Left ventricle myocardium inferior (tissue), 1 donor: Measurements from ENCODE around the gene CYP2W1. TPM values are rescaled to one million over a fixed set of nuclear protein-coding genes. Genes with fewer than 3 reads are reported as not detected.

Experiments used
- DNase-seq: peaks from one replicate; pipeline ENCODE4 v3.0.0-alpha.2; 2020
- H3K27ac ChIP-seq: fragments of 200-600 bp; replicated peaks from 2 replicates; pipeline ENCODE4 v1.8.0; 2021
- H3K27me3 ChIP-seq: fragments of 200-600 bp; 2 replicates; pipeline ENCODE4 v1.8.0; 2021; ENCODE audit warnings: low read depth
- H3K36me3 ChIP-seq: fragments of 200-600 bp; 2 replicates; pipeline ENCODE4 v1.8.0; 2021
- H3K4me1 ChIP-seq: fragments of 200-600 bp; 2 replicates; pipeline ENCODE4 v1.8.0; 2021
- H3K4me3 ChIP-seq: fragments of 200-600 bp; 2 replicates; pipeline ENCODE4 v1.8.0; 2021; ENCODE audit warnings: mild to moderate bottlenecking, moderate library complexity
- H3K9me3 ChIP-seq: fragments of 200-600 bp; replicated peaks from 2 replicates; pipeline ENCODE4 v1.8.0; 2021
- CTCF ChIP-seq: fragments of 200-600 bp; IDR thresholded peaks from 2 replicates; pipeline ENCODE4 v1.8.0; 2021; ENCODE audit warnings: antibody characterized with exemption, mild to moderate bottlenecking, borderline replicate concordance
- intact Hi-C: fragments of 100-400 bp; cut with micrococcal nuclease; formaldehyde crosslinking; loops from one replicate; pipeline ENCODE4 v1.11.0; 2022
- total RNA-seq: library from RNA; stranded (reverse); fragmentation: NEBNext Ultra II Directional; extraction: Animal tissue kit (Norgen Biotek cat#: 25700); gene quantifications from one replicate; pipeline ENCODE4 v1.2.1, GENCODE V29; 2021
- donor health status: DM: no; HTN: yes; CAD: no; lungs with severe emphysema.

Gene CYP2W1
- total RNA-seq, 1 donor from 2014 or later, result not detected

GRCh38 chr7:1020849-1021251 is 37.9 kb downstream of the CYP2W1 start:
- Histone ChIP-seq H3K27me3 (no peaks in the 10 kb centered on the region), H3K4me3 (no peak overlapping the region), H3K9me3 (no peaks in the 10 kb centered on the region), H3K36me3 (peaks cover 17% of the 10 kb centered on the region), H3K27ac (no peak overlapping the region), H3K4me1 (peaks cover 4% of the 10 kb centered on the region)
- no peak for DNase-seq
- TF ChIP-seq CTCF, result peak; percentile 47
- intact Hi-C loops, result no loop called here

GRCh38 chr7:1021366-1021765 is 38.4 kb downstream of the CYP2W1 start:
- Histone ChIP-seq H3K9me3 (no peaks in the 10 kb centered on the region), H3K27me3 (no peaks in the 10 kb centered on the region), H3K4me1 (peaks cover 9% of the 10 kb centered on the region), H3K27ac (no peak overlapping the region), H3K36me3 (peaks cover 22% of the 10 kb centered on the region), H3K4me3 (no peak overlapping the region)
- intact Hi-C loops, result no loop called here
- no peak for TF ChIP-seq CTCF
- DNase-seq, result no peak

DNA sequence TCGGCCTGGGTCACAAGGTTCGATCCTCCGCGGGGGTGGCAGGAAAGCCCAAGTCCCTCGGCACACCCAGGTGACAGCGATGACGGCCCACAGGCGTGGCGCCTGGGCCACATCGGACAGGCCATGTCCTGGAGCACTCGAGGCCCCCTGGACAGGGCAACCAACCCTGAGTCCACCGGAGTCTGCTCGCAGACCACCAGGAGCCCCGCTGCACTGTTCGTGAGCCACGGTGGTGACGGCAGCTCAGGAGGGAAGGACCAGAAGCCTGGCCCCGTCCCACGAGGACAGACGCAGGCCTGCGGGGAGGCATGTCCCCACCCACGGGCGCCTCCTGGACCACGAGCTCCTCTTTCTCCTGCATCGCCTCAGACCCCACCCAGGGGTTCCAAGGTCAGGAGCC is 39.0 kb downstream of the CYP2W1 start:
- no peaks in the 10 kb centered on the region for H3K27me3 ChIP-seq
- H3K4me1 ChIP-seq, result peaks cover 15% of the 10 kb centered on the region
- intact Hi-C loops, result no loop called here
- no peak overlapping the region for H3K4me3 ChIP-seq
- DNase-seq, result no peak
- H3K27ac ChIP-seq, result no peak overlapping the region
- no peak for TF ChIP-seq CTCF
- peaks cover 26% of the 10 kb centered on the region for H3K36me3 ChIP-seq
- H3K9me3 ChIP-seq, result no peaks in the 10 kb centered on the region

- intact Hi-C loops, result no loop called here
- Histone ChIP-seq H3K27ac (no peak overlapping the region), H3K4me1 (peaks cover 19% of the 10 kb centered on the region), H3K27me3 (no peaks in the 10 kb centered on the region), H3K4me3 (no peak overlapping the region), H3K36me3 (peaks cover 26% of the 10 kb centered on the region), H3K9me3 (no peaks in the 10 kb centered on the region)
- TF ChIP-seq CTCF, result no peak
- no peak for DNase-seq
These were observed 39.4 kb downstream of the CYP2W1 start for GRCh38 chr7:1022356-1022755.

DNA sequence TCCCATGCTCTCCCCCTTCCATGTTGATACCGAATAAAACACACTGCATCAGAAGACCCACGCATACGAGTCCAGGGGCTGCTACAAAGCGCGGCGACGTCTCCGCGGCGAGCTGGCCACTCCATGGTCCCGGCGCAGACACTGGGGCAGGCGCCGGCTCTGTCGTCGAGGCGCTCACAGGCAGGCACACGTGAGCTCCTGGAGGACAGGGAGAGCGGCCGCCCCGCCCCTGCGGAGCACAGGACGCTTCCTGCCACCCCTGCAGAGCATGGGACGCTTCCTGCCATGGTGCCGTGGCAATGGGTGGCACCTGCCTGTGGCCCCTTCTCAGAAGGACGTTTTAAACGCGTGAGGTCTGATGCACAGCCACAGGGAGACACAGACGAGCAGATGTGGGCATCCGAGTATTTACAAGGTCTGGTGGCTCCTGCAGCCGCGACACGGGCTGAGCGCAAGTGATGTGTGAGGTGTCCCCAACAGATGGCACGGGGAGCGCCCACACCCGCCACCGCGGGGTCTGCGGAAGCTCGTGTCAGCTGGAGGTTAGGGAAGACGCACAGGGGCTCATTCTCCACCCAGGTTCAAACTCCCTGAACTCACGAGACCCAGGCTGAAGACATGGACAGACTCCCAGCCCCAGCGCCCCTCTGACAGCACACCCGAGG is 40.0 kb downstream of the CYP2W1 start:
- Histone ChIP-seq H3K27me3 (no peaks in the 10 kb centered on the region), H3K4me3 (no peak overlapping the region), H3K27ac (no peak overlapping the region), H3K4me1 (peaks cover 25% of the 10 kb centered on the region), H3K9me3 (no peaks in the 10 kb centered on the region), H3K36me3 (peaks cover 26% of the 10 kb centered on the region)
- no peak for DNase-seq
- TF ChIP-seq CTCF, result no peak
- intact Hi-C loops, result no loop called here
